Measurements from ENCODE around the gene FAM151A.

FAM151A gene

DNA sequence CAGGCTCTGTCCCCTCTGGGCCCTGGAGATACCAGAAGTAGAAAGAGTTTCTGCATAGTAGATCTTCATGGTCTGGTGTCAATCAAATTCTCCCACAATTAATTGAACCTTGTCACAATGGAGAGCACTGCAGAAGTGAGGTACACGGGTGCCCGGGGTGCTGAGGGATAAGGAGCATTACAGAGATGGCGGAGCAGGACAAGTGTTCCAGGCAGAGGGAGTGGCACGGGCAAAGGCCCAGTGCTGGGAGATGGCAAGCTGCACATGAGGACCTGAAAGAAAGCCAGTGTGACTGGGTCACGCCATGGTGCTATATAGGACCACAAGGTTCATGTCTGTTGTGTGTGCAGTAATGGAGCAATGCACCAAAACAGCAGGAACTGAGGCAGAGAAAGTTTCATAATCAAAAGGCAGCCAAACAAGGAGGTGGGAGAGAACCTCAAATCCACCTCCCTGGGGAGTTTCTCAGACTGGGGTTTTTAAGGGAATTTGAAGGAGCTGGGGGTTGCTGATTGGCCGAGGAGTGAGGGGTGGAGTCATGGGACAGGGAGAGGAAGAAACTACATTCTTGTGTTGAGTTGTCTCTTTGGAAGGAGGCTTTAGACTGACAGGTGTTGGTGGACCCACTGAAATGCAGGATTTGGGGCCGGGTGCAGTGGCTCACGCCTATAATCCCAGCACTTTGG lies 47.6 kb downstream of the FAM151A start:
- CTCF ChIA-PET, result no interaction called here
- POLR2A ChIA-PET, result no interaction called here
- TF ChIP-seq, protein P1, sequence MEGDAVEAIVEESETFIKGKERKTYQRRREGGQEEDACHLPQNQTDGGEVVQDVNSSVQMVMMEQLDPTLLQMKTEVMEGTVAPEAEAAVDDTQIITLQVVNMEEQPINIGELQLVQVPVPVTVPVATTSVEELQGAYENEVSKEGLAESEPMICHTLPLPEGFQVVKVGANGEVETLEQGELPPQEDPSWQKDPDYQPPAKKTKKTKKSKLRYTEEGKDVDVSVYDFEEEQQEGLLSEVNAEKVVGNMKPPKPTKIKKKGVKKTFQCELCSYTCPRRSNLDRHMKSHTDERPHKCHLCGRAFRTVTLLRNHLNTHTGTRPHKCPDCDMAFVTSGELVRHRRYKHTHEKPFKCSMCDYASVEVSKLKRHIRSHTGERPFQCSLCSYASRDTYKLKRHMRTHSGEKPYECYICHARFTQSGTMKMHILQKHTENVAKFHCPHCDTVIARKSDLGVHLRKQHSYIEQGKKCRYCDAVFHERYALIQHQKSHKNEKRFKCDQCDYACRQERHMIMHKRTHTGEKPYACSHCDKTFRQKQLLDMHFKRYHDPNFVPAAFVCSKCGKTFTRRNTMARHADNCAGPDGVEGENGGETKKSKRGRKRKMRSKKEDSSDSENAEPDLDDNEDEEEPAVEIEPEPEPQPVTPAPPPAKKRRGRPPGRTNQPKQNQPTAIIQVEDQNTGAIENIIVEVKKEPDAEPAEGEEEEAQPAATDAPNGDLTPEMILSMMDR (IDR thresholded peaks at IDR 0.05; ENCODE audit: insufficient read depth, low read length, missing control alignments), result no peak
- H3K4me3 ChIP-seq (ENCODE audit: low read depth, low read length), result no peak overlapping the region
- DNase-seq (ENCODE audit: low read depth, low spot score), result no peak

DNA sequence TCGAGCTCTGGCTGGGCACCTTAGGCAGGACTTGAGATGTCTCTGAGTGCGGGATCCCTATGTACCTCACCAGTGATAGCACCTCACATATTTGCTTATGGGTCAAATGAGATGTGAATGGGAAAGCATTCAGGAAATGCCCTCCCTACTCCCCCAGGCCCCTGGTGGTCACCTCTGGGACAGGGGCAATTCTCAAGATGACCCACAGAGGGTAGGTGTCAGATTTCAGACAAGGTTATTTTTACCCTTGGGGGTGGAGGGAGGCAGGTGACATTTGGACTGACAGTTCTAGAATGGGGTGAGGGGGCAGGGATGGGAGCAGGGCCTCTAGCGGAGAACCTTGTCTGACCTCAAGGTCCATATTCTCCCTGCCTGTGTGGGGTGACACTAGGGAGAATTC lies 48.2 kb downstream of the FAM151A start:
- ChIA-PET POLR2A (no interaction called here), CTCF (no interaction called here)
- no peak overlapping the region for H3K4me3 ChIP-seq (ENCODE audit: low read depth, low read length)
- TF ChIP-seq, protein P1 (IDR thresholded peaks at IDR 0.05; ENCODE audit: insufficient read depth, low read length, missing control alignments), result no peak
- DNase-seq (ENCODE audit: low read depth, low spot score), result no peak

DNA sequence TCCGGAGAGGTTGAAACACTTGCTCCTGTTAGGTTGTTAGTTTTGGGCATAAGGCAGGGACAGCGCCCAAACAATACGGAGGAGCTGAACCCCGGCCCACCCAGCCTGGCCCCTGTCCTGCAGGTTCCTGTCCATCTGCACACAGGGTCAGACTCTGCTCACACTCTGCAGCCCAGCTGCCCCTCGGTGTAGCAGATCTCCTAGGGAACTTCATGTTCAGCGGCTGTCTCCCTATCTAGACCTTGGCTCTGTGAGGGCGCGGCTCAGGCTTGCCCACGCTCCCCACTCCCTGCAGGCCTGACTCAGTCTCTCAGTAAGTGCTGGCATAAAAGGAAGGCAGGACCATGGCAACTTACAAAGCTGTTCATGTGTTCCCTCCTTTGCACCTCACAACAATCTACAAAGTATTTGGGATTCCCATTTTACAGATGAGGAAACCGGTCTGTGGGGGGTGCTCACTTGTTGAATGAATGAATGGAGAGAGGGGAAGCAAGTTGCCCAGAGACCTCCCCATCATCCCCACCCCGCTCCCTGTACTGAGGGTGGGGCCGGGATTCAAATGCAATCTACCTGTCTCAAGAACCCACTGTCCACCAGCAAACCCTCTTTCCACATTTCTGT lies 49.1 kb downstream of the FAM151A start:
- no peak overlapping the region for H3K4me3 ChIP-seq (ENCODE audit: low read depth, low read length)
- DNase-seq (ENCODE audit: low read depth, low spot score), result no peak
- TF ChIP-seq, protein P1 (IDR thresholded peaks at IDR 0.05; ENCODE audit: insufficient read depth, low read length, missing control alignments), result no peak
- CTCF ChIA-PET, result interaction anchor here (0.8 kb wide), 2 partner anchors 18 to 26 kb away, joined by 3 read pairs; partner anchors contain the start of gene ACOT11
- POLR2A ChIA-PET, result no interaction called here

GRCh38 chr1:54572542-54572850 lies 50.8 kb downstream of the FAM151A start:
- H3K4me3 ChIP-seq (ENCODE audit: low read depth, low read length), result no peak overlapping the region
- ChIA-PET CTCF (no interaction called here), POLR2A (no interaction called here)
- TF ChIP-seq, protein P1 (IDR thresholded peaks at IDR 0.05; ENCODE audit: insufficient read depth, low read length, missing control alignments), result no peak
- DNase-seq (ENCODE audit: low read depth, low spot score), result no peak

DNA sequence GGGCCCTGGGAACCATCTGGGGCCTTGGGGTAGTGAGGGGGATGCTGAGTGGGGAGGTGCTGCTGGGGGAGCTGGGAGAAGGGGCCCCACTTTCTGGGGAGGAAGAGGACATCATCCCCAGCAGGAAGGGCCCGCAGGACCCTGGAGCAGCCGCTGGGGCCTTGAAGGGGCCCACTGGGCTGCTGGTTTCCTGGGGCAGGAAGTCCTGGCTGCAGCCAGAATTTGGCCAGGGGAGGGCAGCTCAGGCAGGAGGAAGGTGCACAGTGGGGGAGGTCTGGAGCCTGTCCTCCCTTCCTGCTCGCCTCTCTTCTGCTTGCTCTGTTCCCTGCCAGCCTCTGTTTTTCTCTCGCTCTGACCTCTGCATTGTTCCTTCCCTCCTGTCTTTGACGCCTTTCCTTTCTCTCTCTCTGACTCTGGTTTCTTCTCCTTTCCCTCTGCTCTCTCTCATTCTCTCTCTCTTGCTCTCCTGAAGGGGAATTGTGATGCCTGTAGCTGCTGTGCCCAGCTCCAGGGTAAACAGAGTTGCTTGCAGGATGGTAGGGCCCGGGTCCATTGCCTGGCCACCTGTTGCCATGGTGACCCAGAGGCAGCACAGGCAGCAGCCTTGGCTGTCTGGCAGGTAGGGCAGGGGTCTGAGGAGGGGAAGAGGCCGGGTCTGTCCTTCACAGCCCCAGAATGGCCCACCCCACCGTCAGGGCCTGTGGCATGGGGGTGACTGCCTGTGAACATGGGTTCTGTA lies 51.4 kb downstream of the FAM151A start:
- no peak overlapping the region for H3K4me3 ChIP-seq (ENCODE audit: low read depth, low read length)
- POLR2A ChIA-PET, result no interaction called here
- TF ChIP-seq, protein P1 (IDR thresholded peaks at IDR 0.05; ENCODE audit: insufficient read depth, low read length, missing control alignments), result no peak
- CTCF ChIA-PET, result interaction anchor here (0.8 kb wide), 1 partner anchor 8 kb away, joined by 3 read pairs; no protein-coding TSS in a partner anchor
- DNase-seq (ENCODE audit: low read depth, low spot score), result no peak

- H3K4me3 ChIP-seq (ENCODE audit: low read depth, low read length), result no peak overlapping the region
- ChIA-PET CTCF (interaction anchor here (0.8 kb wide), 1 partner anchor 9 kb away, joined by 3 read pairs; no protein-coding TSS in a partner anchor), POLR2A (no interaction called here)
- no peak for DNase-seq (ENCODE audit: low read depth, low spot score)
- TF ChIP-seq, protein P1 (IDR thresholded peaks at IDR 0.05; ENCODE audit: insufficient read depth, low read length, missing control alignments), result no peak
Measured at GRCh38 chr1:54571326-54571725, 52.0 kb downstream of the FAM151A start.
